ENCODE measurements around the gene ZNF77. TPM values are rescaled to one million over a fixed set of nuclear protein-coding genes. Genes with fewer than 3 reads are reported as not detected.

ZNF77 gene
- total and polyA plus RNA-seq, 4 donors = 0.90 to 3.5 (median 1.9) TPM

- TF ChIP-seq RXRA (IDR thresholded peaks at IDR 0.05) = peak in 1 of 2 donors; percentile 48
Measured at GRCh38 chr19:2970201-2970835, 25.5 kb upstream of the ZNF77 start (continued).

- TF ChIP-seq JUND (IDR thresholded peaks at IDR 0.05) (no peak), ZBTB33 (IDR thresholded peaks at IDR 0.05) (no peak), FOXA2 (IDR thresholded peaks at IDR 0.05) (no peak), HNF4A (conservative IDR thresholded peaks at IDR 0.05) (no peak), YY1 (IDR thresholded peaks at IDR 0.05) (peak; percentile 28), ATF3 (IDR thresholded peaks at IDR 0.05) (no peak), HNF4G (IDR thresholded peaks at IDR 0.05) (no peak), NR2F2 (IDR thresholded peaks at IDR 0.05) (peak; percentile 40), RAD21 (IDR thresholded peaks at IDR 0.05) (peak; percentile 14 to 49), FOXA1 (IDR thresholded peaks at IDR 0.05) (no peak), MAX (IDR thresholded peaks at IDR 0.05) (no peak), SP1 (IDR thresholded peaks at IDR 0.05) (no peak), REST (IDR thresholded peaks at IDR 0.05) (no peak), GABPA (IDR thresholded peaks at IDR 0.05 in 1 of 2, conservative IDR thresholded peaks at IDR 0.05 in 1 of 2) (no peak), EGR1 (IDR thresholded peaks at IDR 0.05; ENCODE audit: low read depth in 2 of 2) (no peak), CTCF (IDR thresholded peaks at IDR 0.05; ENCODE audit: low read depth, low read length, missing input control) (no peak)
- Histone ChIP-seq H3K4me1 (ENCODE audit: control insufficient read depth in 4 of 4, insufficient read depth in 4 of 4, low read length in 3 of 4) (peaks cover 4 to 10% (median 8%) of the 10 kb centered on the region in 4 donors), H3K27ac (ENCODE audit: low read depth in 1 of 2, low read length in 2 of 2) (peak overlapping the region; percentile 15 to 46), H3K4me3 (ENCODE audit: low read depth in 1 of 3, low read length in 3 of 3) (no peak overlapping the region), H3K9ac (ENCODE audit: low read depth in 1 of 2, low read length in 2 of 2) (peak overlapping the region in 1 of 2 donors; percentile 13), H3K27me3 (ENCODE audit: control insufficient read depth in 4 of 4, insufficient read depth in 4 of 4, low read length in 3 of 4) (no peaks in the 10 kb centered on the region), H3K9me3 (ENCODE audit: control insufficient read depth in 4 of 4, low read length in 3 of 4) (no peaks in the 10 kb centered on the region), H3K36me3 (ENCODE audit: control insufficient read depth in 4 of 4, insufficient read depth in 3 of 4, low read depth in 1 of 4, low read length in 3 of 4) (no peaks in the 10 kb centered on the region)
- no peak for DNase-seq (ENCODE audit: low spot score)
- WGBS = 15% methylated on average over 5 of the region's 5 CpGs
Measured at GRCh38 chr19:2969104-2969504, 24.3 kb upstream of the ZNF77 start.
